Kidney (tissue), 14 donors: ENCODE data around the gene CTNNB1. TPM values are rescaled to one million over a fixed set of nuclear protein-coding genes. Genes with fewer than 3 reads are reported as not detected.
"Not testable (repeated sequence)": the region's sequence is repeated elsewhere in the genome, so short reads cannot be mapped to it uniquely, and the experiment has no call there.

Experiments
- DNase-seq, 5 donors: peaks; one replicate each; pipeline ENCODE4 v3.0.0-alpha.2; 2013 to 2020
- FAIRE-seq: peaks from 2 replicates; lab custom pipeline; 2012; peaks lifted over from hg19 to GRCh38; lab: Jason Lieb, UNC
- H3K27ac ChIP-seq, 2 donors: one replicate each; pipeline ENCODE4 v1.7.0; 2013; ENCODE audit warnings: low read depth in 2 of 2, low read length in 2 of 2, inconsistent platforms in 1 of 2
- H3K27me3 ChIP-seq: one replicate; pipeline ENCODE4 v1.7.1; 2013; ENCODE audit warnings: low read length, inconsistent platforms; ENCODE audit not compliant: control insufficient read depth, insufficient read depth
- H3K36me3 ChIP-seq, 3 donors: one replicate each; pipeline versions ENCODE4 v1.7.0 to v1.7.1; 2013; ENCODE audit warnings: low read length in 3 of 3, control low read depth in 1 of 3, inconsistent platforms in 1 of 3; ENCODE audit not compliant: insufficient read depth in 3 of 3, control insufficient read depth in 2 of 3
- H3K4me1 ChIP-seq, 3 donors: one replicate each; pipeline versions ENCODE4 v1.7.0 to v1.7.1; 2013; ENCODE audit warnings: low read length in 3 of 3, inconsistent platforms in 1 of 3, low read depth in 1 of 3; ENCODE audit not compliant: control insufficient read depth in 2 of 3, insufficient read depth in 2 of 3
- H3K4me3 ChIP-seq, 3 donors: one replicate each; pipeline versions ENCODE4 v1.7.0 to v1.8.1; 2013; ENCODE audit warnings: low read length in 3 of 3, control low read depth in 1 of 3, inconsistent platforms in 1 of 3
- H3K9ac ChIP-seq, 3 donors: one replicate each; pipeline versions ENCODE4 v1.7.0 to v1.7.1; 2013; ENCODE audit warnings: low read length in 3 of 3, control low read depth in 1 of 3, inconsistent platforms in 1 of 3
- H3K9me3 ChIP-seq, 3 donors: one replicate each; pipeline versions ENCODE4 v1.7.0 to v1.7.1; 2013; ENCODE audit warnings: low read length in 3 of 3, control low read depth in 1 of 3, inconsistent platforms in 1 of 3; ENCODE audit not compliant: control insufficient read depth in 2 of 3, insufficient read depth in 1 of 3
- CTCF ChIP-seq: IDR thresholded peaks from 3 replicates; pipeline ENCODE4 v1.5.1; 2012; ENCODE audit warnings: mild to moderate bottlenecking, moderate library complexity, borderline replicate concordance; ENCODE audit not compliant: insufficient read depth; ENCODE audit errors: extremely low read depth
- intact Hi-C: fragments of 100-400 bp; cut with DNase I; formaldehyde crosslinking; loops from one replicate; pipeline ENCODE4 v1.11.1; 2022
- polyA plus RNA-seq: library from polyadenylated mRNA; stranded (reverse); fragments of 350-450 nt; fragmentation: Illumina TruSeq; extraction: RNeasy Lipid Tissue Mini Kit (QIAGEN cat#74804); gene quantifications from one replicate; pipeline ENCODE4 v1.2.3, GENCODE V29; 2014; ENCODE audit warnings: low read depth, low replicate concordance; ENCODE audit not compliant: insufficient read depth
- total RNA-seq: library from RNA; stranded (reverse); fragmentation: NEBNext Ultra II Directional; extraction: Animal tissue kit (Norgen Biotek cat#: 25700); gene quantifications from one replicate; pipeline ENCODE4 v1.2.1, GENCODE V29; 2021
- donor health status: control.
- donor health status: control.
- donor health status: control.
- donor health status: control.
- donor health status: control.
- donor health status: DM: yes; HTN: yes; CAD: no.
- donor health status: Normal renal cell carcinoma (clear cell type).

Gene CTNNB1
- total and polyA plus RNA-seq, 2 donors from 2014 or later = 97.0 to 329 TPM

GRCh38 chr3:41277790-41278465 lies 78.6 kb downstream of the CTNNB1 start:
- intact Hi-C loops = no loop called here
- FAIRE-seq (no peak), DNase-seq (no peak)
- Histone ChIP-seq H3K4me1 (no peaks in the 10 kb centered on the region), H3K27ac (no peak overlapping the region), H3K4me3 (no peak overlapping the region), H3K36me3 (no peaks in the 10 kb centered on the region), H3K9ac (no peak overlapping the region), H3K27me3 (no peaks in the 10 kb centered on the region), H3K9me3 (no peaks in the 10 kb centered on the region)
- no peak for TF ChIP-seq CTCF

- intact Hi-C loops = not testable (repeated sequence)
Measured at GRCh38 chr3:41284934-41285333, 85.6 kb downstream of the CTNNB1 start.

GRCh38 chr3:41286305-41286704 lies 87.0 kb downstream of the CTNNB1 start:
- TF ChIP-seq CTCF = no peak
- Histone ChIP-seq H3K4me1 (no peaks in the 10 kb centered on the region), H3K9ac (no peak overlapping the region), H3K4me3 (no peak overlapping the region), H3K36me3 (no peaks in the 10 kb centered on the region), H3K27me3 (no peaks in the 10 kb centered on the region), H3K9me3 (no peaks in the 10 kb centered on the region), H3K27ac (no peak overlapping the region)
- DNase-seq = no peak
- FAIRE-seq = no peak
- intact Hi-C loops = no loop called here

More at GRCh38 chr3:41284934-41285333, 85.6 kb downstream of the CTNNB1 start:
- not testable (repeated sequence) for FAIRE-seq, H3K4me3 ChIP-seq, H3K4me1 ChIP-seq, H3K27me3 ChIP-seq, DNase-seq, H3K27ac ChIP-seq, H3K9ac ChIP-seq, H3K36me3 ChIP-seq, H3K9me3 ChIP-seq

GRCh38 chr3:41288785-41289184 lies 89.5 kb downstream of the CTNNB1 start:
- no peak overlapping the region for H3K9ac ChIP-seq
- DNase-seq = no peak
- no peaks in the 10 kb centered on the region for H3K9me3 ChIP-seq
- H3K4me3 ChIP-seq = no peak overlapping the region
- no peaks in the 10 kb centered on the region for H3K36me3 ChIP-seq
- H3K27me3 ChIP-seq = no peaks in the 10 kb centered on the region
- no peak for TF ChIP-seq CTCF
- intact Hi-C loops = no loop called here
- no peak overlapping the region for H3K27ac ChIP-seq
- H3K4me1 ChIP-seq = no peaks in the 10 kb centered on the region
- FAIRE-seq = no peak
